Measurements from ENCODE around the gene ARID3C.
A peak's percentile ranks its signal among the peaks of the same experiment; 100 is the strongest.

Gene ARID3C

GRCh38 chr9:34650816-34651215, 21.9 kb upstream of the ARID3C start:
- Histone ChIP-seq H3K36me3 (ENCODE audit: insufficient read depth) (no peaks in the 10 kb centered on the region), H3K9ac (no peak overlapping the region), H4K20me1 (ENCODE audit: insufficient read depth) (no peaks in the 10 kb centered on the region), H3K27me3 (ENCODE audit: insufficient read depth, low read depth) (no peaks in the 10 kb centered on the region), H3K79me2 (ENCODE audit: insufficient read depth, low read depth) (peaks cover 11% of the 10 kb centered on the region; the same call in 1 of the 2 replicates), H2AFZ (ENCODE audit: low read depth) (no peak overlapping the region), H3K4me2 (no peak overlapping the region), H3K4me1 (ENCODE audit: low read depth, poor library complexity, severe bottlenecking) (peaks cover 16% of the 10 kb centered on the region), H3K4me3 (IDR thresholded peaks at IDR 0.05; ENCODE audit: insufficient read depth, low read depth, low read length) (no peak overlapping the region), H3K27ac (no peak overlapping the region)
- TF ChIP-seq CTCF (conservative IDR thresholded peaks at IDR 0.05; ENCODE audit: low read depth, low read length): no peak

DNA sequence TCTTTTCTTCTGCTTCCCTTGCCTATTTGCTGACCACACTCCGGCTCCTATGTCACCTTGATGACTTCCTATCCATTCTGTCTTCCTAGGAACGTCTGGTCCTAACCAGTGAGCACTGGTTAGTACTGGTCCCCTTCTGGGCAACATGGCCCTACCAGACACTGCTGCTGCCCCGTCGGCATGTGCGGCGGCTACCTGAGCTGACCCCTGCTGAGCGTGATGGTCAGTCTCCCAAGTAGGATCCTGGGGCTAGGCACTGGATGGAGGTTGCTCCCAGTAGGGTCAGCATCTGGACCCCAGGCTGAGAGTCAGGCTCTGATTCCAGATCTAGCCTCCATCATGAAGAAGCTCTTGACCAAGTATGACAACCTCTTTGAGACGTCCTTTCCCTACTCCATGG, 19.8 kb upstream of the ARID3C start:
- peaks cover 11% of the 10 kb centered on the region; the same call in 1 of the 2 replicates for H3K79me2 ChIP-seq (ENCODE audit: insufficient read depth, low read depth)
- no peak overlapping the region for H2AFZ ChIP-seq (ENCODE audit: low read depth)
- no peak overlapping the region for H3K4me3 ChIP-seq (IDR thresholded peaks at IDR 0.05; ENCODE audit: insufficient read depth, low read depth, low read length)
- H3K4me1 ChIP-seq (ENCODE audit: low read depth, poor library complexity, severe bottlenecking): peaks cover 31% of the 10 kb centered on the region
- H3K9ac ChIP-seq: no peak overlapping the region
- H3K27me3 ChIP-seq (ENCODE audit: insufficient read depth, low read depth): no peaks in the 10 kb centered on the region
- no peaks in the 10 kb centered on the region for H3K36me3 ChIP-seq (ENCODE audit: insufficient read depth)
- H3K27ac ChIP-seq: no peak overlapping the region
- TF ChIP-seq CTCF (conservative IDR thresholded peaks at IDR 0.05; ENCODE audit: low read depth, low read length): no peak
- no peaks in the 10 kb centered on the region for H4K20me1 ChIP-seq (ENCODE audit: insufficient read depth)
- H3K4me2 ChIP-seq: no peak overlapping the region

- Histone ChIP-seq H3K4me2 (peak overlapping the region; percentile 95), H3K79me2 (ENCODE audit: insufficient read depth, low read depth) (peaks cover 11% of the 10 kb centered on the region; the same call in 1 of the 2 replicates), H2AFZ (ENCODE audit: low read depth) (no peak overlapping the region), H3K27ac (no peak overlapping the region), H3K9ac (no peak overlapping the region; the same call in 1 of the 2 replicates), H4K20me1 (ENCODE audit: insufficient read depth) (no peaks in the 10 kb centered on the region), H3K27me3 (ENCODE audit: insufficient read depth, low read depth) (no peaks in the 10 kb centered on the region), H3K36me3 (ENCODE audit: insufficient read depth) (no peaks in the 10 kb centered on the region), H3K4me1 (ENCODE audit: low read depth, poor library complexity, severe bottlenecking) (peaks cover 31% of the 10 kb centered on the region), H3K4me3 (IDR thresholded peaks at IDR 0.05; ENCODE audit: insufficient read depth, low read depth, low read length) (no peak overlapping the region)
- no peak for TF ChIP-seq CTCF (conservative IDR thresholded peaks at IDR 0.05; ENCODE audit: low read depth, low read length)
Observed at GRCh38 chr9:34647651-34648050, 18.8 kb upstream of the ARID3C start.

- Histone ChIP-seq H4K20me1 (ENCODE audit: insufficient read depth) (no peaks in the 10 kb centered on the region), H3K36me3 (ENCODE audit: insufficient read depth) (no peaks in the 10 kb centered on the region), H3K9ac (peak overlapping the region; percentile 67), H3K4me2 (peak overlapping the region; percentile 95), H3K4me1 (ENCODE audit: low read depth, poor library complexity, severe bottlenecking) (peaks cover 31% of the 10 kb centered on the region), H2AFZ (ENCODE audit: low read depth) (peak overlapping the region; percentile 92), H3K79me2 (ENCODE audit: insufficient read depth, low read depth) (peaks cover 11% of the 10 kb centered on the region; the same call in 1 of the 2 replicates), H3K4me3 (IDR thresholded peaks at IDR 0.05; ENCODE audit: insufficient read depth, low read depth, low read length) (no peak overlapping the region), H3K27me3 (ENCODE audit: insufficient read depth, low read depth) (no peaks in the 10 kb centered on the region), H3K27ac (peak overlapping the region; percentile 48)
- TF ChIP-seq CTCF (conservative IDR thresholded peaks at IDR 0.05; ENCODE audit: low read depth, low read length): no peak
Observed at GRCh38 chr9:34647084-34647403, 18.2 kb upstream of the ARID3C start.
